Natural killer cell (primary cell): ENCODE measurements around the gene FOXO1. TPM values are rescaled to one million over a fixed set of nuclear protein-coding genes. Genes with fewer than 3 reads are reported as not detected.

Source experiments
- ATAC-seq, 3 donors: fragments of 150-1000 bp in 2 of 3; fragments of 200-7000 bp in 1 of 3; cut with Tn5 transposase; 1 replicate in 1 of 3; 2 replicates in 2 of 3; pipeline ENCODE4 v1.10.0; 2021; ENCODE audit warnings: mild to moderate bottlenecking in 2 of 3, moderate library complexity in 2 of 3
- DNase-seq, 2 donors: peaks; one replicate each; pipeline versions ENCODE4 v3.0.0 to v3.0.0-alpha.2; 2013 to 2021; ENCODE audit warnings: mixed read lengths in 1 of 2
- H3K27ac ChIP-seq: one replicate; pipeline ENCODE4 v1.5.1; 2013; ENCODE audit warnings: mild to moderate bottlenecking, low read length
- H3K27me3 ChIP-seq: one replicate; pipeline ENCODE4 v1.6.1; 2013; ENCODE audit warnings: low read length; ENCODE audit not compliant: control insufficient read depth, insufficient read depth
- H3K36me3 ChIP-seq: one replicate; pipeline ENCODE4 v1.6.1; 2013; ENCODE audit warnings: low read length; ENCODE audit not compliant: control insufficient read depth, insufficient read depth
- H3K4me1 ChIP-seq: one replicate; pipeline ENCODE4 v1.6.1; 2013; ENCODE audit warnings: low read length; ENCODE audit not compliant: control insufficient read depth, insufficient read depth
- H3K4me3 ChIP-seq: one replicate; pipeline ENCODE4 v1.5.1; 2013; ENCODE audit warnings: low read length
- H3K9me3 ChIP-seq: one replicate; pipeline ENCODE4 v1.6.1; 2013; ENCODE audit warnings: low read length; ENCODE audit not compliant: control insufficient read depth, insufficient read depth
- H3K27ac Mint-ChIP-seq, 2 donors: one replicate each; pipeline ENCODE4 v1.8.0; 2022; ENCODE audit warnings: mild to moderate bottlenecking in 2 of 2, mixed read lengths in 2 of 2, moderate library complexity in 1 of 2
- H3K27me3 Mint-ChIP-seq, 2 donors: one replicate each; pipeline ENCODE4 v1.8.0; 2022; ENCODE audit warnings: low read depth in 2 of 2, mixed read lengths in 2 of 2
- H3K36me3 Mint-ChIP-seq: one replicate; pipeline ENCODE4 v1.8.0; 2022; ENCODE audit warnings: mixed read lengths
- H3K4me1 Mint-ChIP-seq, 2 donors: one replicate each; pipeline ENCODE4 v1.8.0; 2022; ENCODE audit warnings: mixed read lengths in 2 of 2
- H3K4me3 Mint-ChIP-seq: one replicate; pipeline ENCODE4 v1.8.0; 2022; ENCODE audit warnings: mild to moderate bottlenecking, moderate library complexity, mixed read lengths
- H3K9me3 Mint-ChIP-seq, 2 donors: one replicate each; pipeline ENCODE4 v1.8.0; 2022; ENCODE audit warnings: mixed read lengths in 2 of 2
- CTCF ChIP-seq: fragments of 200-600 bp; IDR thresholded peaks from one replicate; pipeline ENCODE4 v1.8.0; 2022; ENCODE audit warnings: antibody characterized with exemption
- WGBS: methylation state at CpG from one replicate; pipeline ENCODE4 v1.1.7; 2013; ENCODE audit warnings: missing lambda C conversion rate; ENCODE audit not compliant: insufficient coverage; 5-methylcytosine and 5-hydroxymethylcytosine counted together
- intact Hi-C: fragments of 100-400 bp; cut with micrococcal nuclease; formaldehyde crosslinking; loops from one replicate; pipeline ENCODE4 v1.14.2; 2022
- total RNA-seq, 4 donors: library from RNA; stranded (reverse); fragments of 120-200 nt in 1 of 4; gene quantifications; one replicate each; pipeline versions ENCODE4 v1.2.3 to v1.2.4, GENCODE V29; 2013 to 2022

FOXO1 gene
- total RNA-seq, 3 donors from 2014 or later (not counting 1 experiment from before 2014, with no cell fraction given), result 23.9 to 29.8 (median 27.6) TPM

- Histone ChIP-seq H3K4me3 (no peak overlapping the region), H3K36me3 (no peaks in the 10 kb centered on the region), H3K27me3 (no peaks in the 10 kb centered on the region), H3K9me3 (no peaks in the 10 kb centered on the region), H3K27ac (no peak overlapping the region), H3K4me1 (no peaks in the 10 kb centered on the region)
- DNase-seq, result no peak
- Mint-ChIP-seq H3K9me3 (no peaks in the 10 kb centered on the region), H3K4me1 (peaks cover 5 to 6% of the 10 kb centered on the region in 2 donors), H3K27ac (no peak overlapping the region), H3K36me3 (no peaks in the 10 kb centered on the region), H3K4me3 (no peak overlapping the region), H3K27me3 (peaks cover 0 to 2% of the 10 kb centered on the region in 2 donors)
- intact Hi-C loops, result no loop called here
- no peak for TF ChIP-seq CTCF
- ATAC-seq, result no peak
- WGBS, result 89% methylated on average over 6 of the region's 6 CpGs
Observed at GRCh38 chr13:40679480-40679985, 13.1 kb upstream of the FOXO1 start.

- Histone ChIP-seq H3K4me1 (no peaks in the 10 kb centered on the region), H3K36me3 (no peaks in the 10 kb centered on the region), H3K27ac (no peak overlapping the region), H3K4me3 (no peak overlapping the region), H3K27me3 (no peaks in the 10 kb centered on the region), H3K9me3 (no peaks in the 10 kb centered on the region)
- Mint-ChIP-seq H3K4me3 (no peak overlapping the region), H3K9me3 (no peaks in the 10 kb centered on the region), H3K4me1 (no peaks in the 10 kb centered on the region), H3K36me3 (no peaks in the 10 kb centered on the region), H3K27ac (no peak overlapping the region), H3K27me3 (no peaks in the 10 kb centered on the region)
- TF ChIP-seq CTCF, result no peak
- intact Hi-C loops, result no loop called here
- DNase-seq, result no peak
- whole genome bisulfite sequencing, result 52% methylated on average over 4 of the region's 4 CpGs
- no peak for ATAC-seq
Observed at GRCh38 chr13:40677064-40677463, 10.6 kb upstream of the FOXO1 start.

- no peak for TF ChIP-seq CTCF
- Mint-ChIP-seq H3K27me3 (no peaks in the 10 kb centered on the region), H3K27ac (no peak overlapping the region), H3K9me3 (no peaks in the 10 kb centered on the region), H3K36me3 (no peaks in the 10 kb centered on the region), H3K4me3 (no peak overlapping the region), H3K4me1 (no peaks in the 10 kb centered on the region)
- intact Hi-C loops, result no loop called here
- no peak for ATAC-seq
- Histone ChIP-seq H3K4me1 (no peaks in the 10 kb centered on the region), H3K4me3 (no peak overlapping the region), H3K27me3 (no peaks in the 10 kb centered on the region), H3K36me3 (no peaks in the 10 kb centered on the region), H3K9me3 (no peaks in the 10 kb centered on the region), H3K27ac (no peak overlapping the region)
- 25% methylated on average over 1 of the region's 2 CpGs for WGBS
- no peak for DNase-seq
Observed at GRCh38 chr13:40676007-40676406, 9.6 kb upstream of the FOXO1 start.

- no peaks in the 10 kb centered on the region for H3K9me3 ChIP-seq
- no peak for DNase-seq
- peaks cover 2 to 3% of the 10 kb centered on the region in 2 donors for H3K4me1 Mint-ChIP-seq
- intact Hi-C loops, result no loop called here
- no peak for ATAC-seq
- no peaks in the 10 kb centered on the region for H3K36me3 ChIP-seq
- H3K27ac ChIP-seq, result no peak overlapping the region
- no peak overlapping the region for H3K4me3 ChIP-seq
- H3K4me1 ChIP-seq, result peaks cover 1% of the 10 kb centered on the region
- H3K9me3 Mint-ChIP-seq, result no peaks in the 10 kb centered on the region
- no peak for TF ChIP-seq CTCF
- H3K27me3 ChIP-seq, result no peaks in the 10 kb centered on the region
- no peak overlapping the region for H3K4me3 Mint-ChIP-seq
- no peaks in the 10 kb centered on the region for H3K36me3 Mint-ChIP-seq
- H3K27me3 Mint-ChIP-seq, result no peaks in the 10 kb centered on the region
- H3K27ac Mint-ChIP-seq, result no peak overlapping the region
Observed at GRCh38 chr13:40673414-40673813, 7.0 kb upstream of the FOXO1 start.
